Stimulated activated naive B cell treated with anti-CD40 and anti-IgM and Interleukin-4, amounts not matched to agents 10 μg/mL and 1 μg/mL and 100 μg/mL, for 72 hours (primary cell): ENCODE results near the gene NAA25.
A peak's percentile ranks its signal among the peaks of the same experiment; 100 is the strongest.
"Not testable (repeated sequence)": the region's sequence is repeated elsewhere in the genome, so short reads cannot be mapped to it uniquely, and the experiment has no call there.

Source experiments
- ATAC-seq, 2 donors: fragments of 150-1000 bp; cut with Tn5 transposase; replicated peaks; 2 replicates each; pipeline ENCODE4 v1.10.0; 2021; ENCODE audit warnings: moderate library complexity in 1 of 2
- DNase-seq: peaks from one replicate; pipeline ENCODE4 v3.0.0; 2021
- H3K27ac Mint-ChIP-seq: one replicate; pipeline ENCODE4 v1.8.0; 2022; ENCODE audit warnings: mild to moderate bottlenecking, mixed read lengths
- H3K27me3 Mint-ChIP-seq, 2 donors: one replicate each; pipeline ENCODE4 v1.8.0; 2022; ENCODE audit warnings: mixed read lengths in 2 of 2
- H3K36me3 Mint-ChIP-seq, 2 donors: one replicate each; pipeline ENCODE4 v1.8.0; 2022; ENCODE audit warnings: mixed read lengths in 2 of 2, mild to moderate bottlenecking in 1 of 2
- H3K4me1 Mint-ChIP-seq, 2 donors: one replicate each; pipeline ENCODE4 v1.8.0; 2022; ENCODE audit warnings: mixed read lengths in 2 of 2, mild to moderate bottlenecking in 1 of 2
- H3K4me3 Mint-ChIP-seq, 2 donors: one replicate each; pipeline ENCODE4 v1.8.0; 2022; ENCODE audit warnings: mild to moderate bottlenecking in 2 of 2, mixed read lengths in 2 of 2, moderate library complexity in 1 of 2
- H3K9me3 Mint-ChIP-seq, 2 donors: one replicate each; pipeline ENCODE4 v1.8.0; 2022; ENCODE audit warnings: mixed read lengths in 2 of 2, mild to moderate bottlenecking in 1 of 2

Gene NAA25

GRCh38 chr12:112107306-112108201 lies 1.0 kb downstream of the NAA25 start:
- DNase-seq, result no peak
- peaks cover 33 to 63% of the 10 kb centered on the region in 2 donors for H3K4me1 Mint-ChIP-seq
- no peaks in the 10 kb centered on the region for H3K9me3 Mint-ChIP-seq
- no peaks in the 10 kb centered on the region for H3K27me3 Mint-ChIP-seq
- peaks cover 27 to 39% of the 10 kb centered on the region in 2 donors for H3K36me3 Mint-ChIP-seq
- peak overlapping the region; percentile 91 to 96 for H3K4me3 Mint-ChIP-seq
- H3K27ac Mint-ChIP-seq, result peak overlapping the region; percentile 98
- ATAC-seq, result peak; percentile 20 to 29

DNA sequence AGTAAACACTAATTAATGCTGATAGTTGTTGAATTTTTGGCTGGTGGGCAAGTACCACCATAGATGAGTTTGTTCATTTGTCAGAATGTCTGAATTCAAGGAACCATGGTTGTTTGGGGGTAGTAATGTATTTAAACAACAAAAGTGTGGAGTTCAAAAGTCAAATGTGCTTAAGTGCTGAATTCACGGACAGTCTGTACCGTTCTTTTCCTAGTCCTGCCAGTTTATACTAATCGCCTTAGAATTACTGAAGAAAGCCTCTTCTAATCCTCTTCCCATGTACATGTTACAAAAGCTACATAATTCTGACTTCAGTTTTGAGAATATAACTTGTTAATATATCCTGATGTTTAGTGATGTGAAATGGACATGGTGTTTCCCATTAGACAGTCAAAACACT lies 2.7 kb downstream of the NAA25 start:
- no peak for ATAC-seq
- H3K36me3 Mint-ChIP-seq, result peaks cover 32 to 46% of the 10 kb centered on the region in 2 donors
- peaks cover 33 to 60% of the 10 kb centered on the region in 2 donors for H3K4me1 Mint-ChIP-seq
- peaks cover 0 to 1% of the 10 kb centered on the region in 2 donors for H3K9me3 Mint-ChIP-seq
- H3K4me3 Mint-ChIP-seq, result peak overlapping the region in 1 of 2 donors; percentile 36
- H3K27me3 Mint-ChIP-seq, result no peaks in the 10 kb centered on the region
- DNase-seq, result no peak
- peak overlapping the region; percentile 47 for H3K27ac Mint-ChIP-seq

DNA sequence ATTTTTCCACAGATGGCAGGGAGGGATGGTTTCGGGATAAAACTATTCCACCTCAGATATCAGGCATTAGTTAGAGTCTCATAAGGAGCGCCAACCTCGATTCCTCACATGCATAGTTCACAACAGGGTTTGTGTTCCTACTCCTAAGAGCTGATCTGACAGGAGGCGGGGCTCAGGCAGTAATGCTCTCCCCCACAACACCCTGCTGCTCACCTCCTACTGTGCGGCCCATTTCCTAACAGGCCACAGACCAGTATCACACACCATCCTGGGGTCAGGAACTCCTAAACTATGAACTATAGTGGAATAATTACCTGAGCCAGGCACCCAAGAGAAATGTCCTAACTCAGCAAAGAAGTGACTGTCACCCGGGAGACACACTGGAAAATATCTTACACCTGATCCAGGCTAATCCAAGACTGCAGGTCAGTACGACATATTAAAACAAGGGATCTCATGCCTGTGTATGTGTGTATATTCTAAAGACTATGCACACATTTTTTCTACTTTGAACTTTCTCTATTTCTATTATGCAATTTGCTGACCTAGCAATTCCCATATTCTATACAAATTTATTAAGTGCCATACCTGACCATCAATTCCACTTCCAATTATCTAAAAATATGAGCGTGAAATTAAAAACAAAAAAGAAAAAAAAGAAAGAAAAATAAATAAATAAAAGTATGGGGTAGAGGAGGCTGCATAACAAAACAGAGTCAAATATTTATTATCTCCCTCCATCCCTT lies 4.7 kb downstream of the NAA25 start:
- Mint-ChIP-seq H3K36me3 (peaks cover 40 to 66% of the 10 kb centered on the region in 2 donors), H3K27ac (peak overlapping the region; percentile 31), H3K4me1 (peaks cover 34 to 60% of the 10 kb centered on the region in 2 donors), H3K9me3 (peaks cover 0 to 2% of the 10 kb centered on the region in 2 donors), H3K4me3 (no peak overlapping the region), H3K27me3 (no peaks in the 10 kb centered on the region)
- ATAC-seq (no peak), DNase-seq (no peak)

GRCh38 chr12:112102746-112103145 lies 5.8 kb downstream of the NAA25 start:
- not testable (repeated sequence) for DNase-seq, H3K27ac Mint-ChIP-seq, H3K27me3 Mint-ChIP-seq, ATAC-seq, H3K9me3 Mint-ChIP-seq, H3K4me3 Mint-ChIP-seq
- H3K4me1 Mint-ChIP-seq, result peaks cover 36 to 67% of the 10 kb centered on the region in 2 donors
- peaks cover 38 to 70% of the 10 kb centered on the region in 2 donors for H3K36me3 Mint-ChIP-seq

DNA sequence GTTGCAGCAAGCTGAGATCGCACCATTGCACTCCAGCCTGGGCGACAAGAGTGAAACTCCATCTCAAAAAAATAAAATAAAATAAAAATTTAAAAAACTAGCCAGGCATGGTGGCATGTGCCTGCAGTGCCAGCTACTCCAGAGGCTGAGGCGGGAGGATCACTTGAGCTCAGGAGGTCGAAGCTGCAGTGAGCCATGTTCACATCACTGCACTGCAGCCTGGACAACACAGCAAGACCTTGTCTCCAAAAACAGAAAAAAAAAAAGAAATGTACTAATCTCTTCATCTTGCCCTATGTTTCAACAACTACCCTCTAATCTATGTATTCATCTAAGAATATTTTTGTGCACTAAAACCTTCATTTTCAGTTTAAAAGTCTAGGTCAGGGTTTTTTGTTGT lies 6.5 kb downstream of the NAA25 start:
- Mint-ChIP-seq H3K4me3 (no peak overlapping the region), H3K36me3 (peaks cover 37 to 65% of the 10 kb centered on the region in 2 donors), H3K27ac (no peak overlapping the region), H3K4me1 (peaks cover 32 to 66% of the 10 kb centered on the region in 2 donors), H3K9me3 (peaks cover 0 to 2% of the 10 kb centered on the region in 2 donors), H3K27me3 (no peaks in the 10 kb centered on the region)
- no peak for ATAC-seq
- no peak for DNase-seq

- peak overlapping the region; percentile 83 for H3K27ac Mint-ChIP-seq
- not testable (repeated sequence) for H3K27me3 Mint-ChIP-seq, H3K9me3 Mint-ChIP-seq, ATAC-seq, DNase-seq, H3K4me3 Mint-ChIP-seq
- H3K36me3 Mint-ChIP-seq, result peaks cover 33 to 61% of the 10 kb centered on the region in 2 donors
- peaks cover 33 to 66% of the 10 kb centered on the region in 2 donors for H3K4me1 Mint-ChIP-seq
Measured at GRCh38 chr12:112100500-112100899, 8.1 kb downstream of the NAA25 start.

DNA sequence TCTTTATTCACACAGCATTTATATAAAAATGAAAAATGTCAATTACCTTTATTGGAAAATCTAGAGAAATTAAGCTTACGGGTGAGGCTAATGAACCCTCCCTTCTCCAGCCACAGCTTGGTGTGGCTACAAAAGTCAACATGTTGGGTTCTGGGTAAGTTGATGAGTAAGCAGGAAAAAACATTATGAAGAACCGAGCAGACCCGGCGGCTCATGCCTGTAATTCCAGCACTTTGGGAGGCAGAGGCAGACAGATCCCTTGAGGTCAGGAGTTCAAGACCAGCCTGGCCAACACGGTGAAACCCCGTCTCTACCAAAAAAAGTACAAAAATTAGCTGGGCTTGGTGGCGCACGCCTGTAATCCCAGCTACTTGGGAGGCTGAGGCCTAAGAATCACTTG lies 10.9 kb downstream of the NAA25 start:
- peaks cover 24 to 55% of the 10 kb centered on the region in 2 donors for H3K36me3 Mint-ChIP-seq
- peaks cover 24 to 66% of the 10 kb centered on the region in 2 donors for H3K4me1 Mint-ChIP-seq
- peak overlapping the region in 1 of 2 donors; percentile 14 for H3K4me3 Mint-ChIP-seq

GRCh38 chr12:112096667-112097066 lies 11.9 kb downstream of the NAA25 start:
- DNase-seq (peak; percentile 21), ATAC-seq (peak; percentile 84 to 85)
- Mint-ChIP-seq H3K4me1 (peaks cover 24 to 69% of the 10 kb centered on the region in 2 donors), H3K36me3 (peaks cover 29 to 59% of the 10 kb centered on the region in 2 donors), H3K9me3 (peaks cover 0 to 2% of the 10 kb centered on the region in 2 donors), H3K27ac (peak overlapping the region; percentile 96), H3K27me3 (no peaks in the 10 kb centered on the region), H3K4me3 (peak overlapping the region; percentile 69 to 81)

More for the DNA sequence above, 10.9 kb downstream of the NAA25 start:
- no peaks in the 10 kb centered on the region for H3K27me3 Mint-ChIP-seq
- peaks cover 0 to 2% of the 10 kb centered on the region in 2 donors for H3K9me3 Mint-ChIP-seq
- ATAC-seq (no peak), DNase-seq (no peak)
- H3K27ac Mint-ChIP-seq, result peak overlapping the region; percentile 96

- Mint-ChIP-seq H3K36me3 (peaks cover 33 to 62% of the 10 kb centered on the region in 2 donors), H3K9me3 (peaks cover 0 to 2% of the 10 kb centered on the region in 2 donors), H3K4me3 (peak overlapping the region; percentile 73 to 81), H3K27me3 (no peaks in the 10 kb centered on the region), H3K27ac (peak overlapping the region; percentile 96), H3K4me1 (peaks cover 22 to 67% of the 10 kb centered on the region in 2 donors)
- DNase-seq, result peak; percentile 26
- ATAC-seq, result peak; percentile 98 to 99
Measured at GRCh38 chr12:112096070-112096469, 12.5 kb downstream of the NAA25 start.

DNA sequence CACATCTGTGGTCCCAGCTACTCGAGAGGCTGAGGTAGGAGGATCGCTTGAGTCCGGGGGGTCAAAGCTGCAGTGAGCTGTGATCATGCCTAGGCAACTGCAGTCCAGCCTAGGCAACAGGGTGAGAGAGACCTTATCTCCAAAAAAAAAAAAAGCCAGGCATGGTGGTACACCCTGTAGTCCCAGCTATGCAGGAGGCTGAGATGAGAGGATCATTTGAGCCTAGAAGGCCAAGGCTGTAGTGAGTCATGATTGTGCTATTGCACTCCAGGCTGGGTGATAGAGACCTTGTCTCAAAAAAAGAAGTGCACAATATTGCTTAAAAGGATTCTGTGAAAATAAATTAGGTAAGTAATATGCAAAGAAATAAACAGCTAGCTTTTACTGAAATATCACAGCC lies 17.0 kb downstream of the NAA25 start:
- Mint-ChIP-seq H3K27me3 (no peaks in the 10 kb centered on the region), H3K36me3 (peaks cover 29 to 49% of the 10 kb centered on the region in 2 donors), H3K9me3 (no peaks in the 10 kb centered on the region), H3K4me3 (no peak overlapping the region), H3K27ac (no peak overlapping the region), H3K4me1 (peaks cover 13 to 33% of the 10 kb centered on the region in 2 donors)
- DNase-seq (no peak), ATAC-seq (no peak)

- peaks cover 0 to 3% of the 10 kb centered on the region in 2 donors for H3K9me3 Mint-ChIP-seq
- peaks cover 45 to 54% of the 10 kb centered on the region in 2 donors for H3K36me3 Mint-ChIP-seq
- ATAC-seq (no peak), DNase-seq (no peak)
- no peaks in the 10 kb centered on the region for H3K27me3 Mint-ChIP-seq
- H3K4me3 Mint-ChIP-seq, result no peak overlapping the region
- H3K27ac Mint-ChIP-seq, result no peak overlapping the region
- peaks cover 18 to 26% of the 10 kb centered on the region in 2 donors for H3K4me1 Mint-ChIP-seq
Measured at GRCh38 chr12:112087851-112088250, 20.7 kb downstream of the NAA25 start.

DNA sequence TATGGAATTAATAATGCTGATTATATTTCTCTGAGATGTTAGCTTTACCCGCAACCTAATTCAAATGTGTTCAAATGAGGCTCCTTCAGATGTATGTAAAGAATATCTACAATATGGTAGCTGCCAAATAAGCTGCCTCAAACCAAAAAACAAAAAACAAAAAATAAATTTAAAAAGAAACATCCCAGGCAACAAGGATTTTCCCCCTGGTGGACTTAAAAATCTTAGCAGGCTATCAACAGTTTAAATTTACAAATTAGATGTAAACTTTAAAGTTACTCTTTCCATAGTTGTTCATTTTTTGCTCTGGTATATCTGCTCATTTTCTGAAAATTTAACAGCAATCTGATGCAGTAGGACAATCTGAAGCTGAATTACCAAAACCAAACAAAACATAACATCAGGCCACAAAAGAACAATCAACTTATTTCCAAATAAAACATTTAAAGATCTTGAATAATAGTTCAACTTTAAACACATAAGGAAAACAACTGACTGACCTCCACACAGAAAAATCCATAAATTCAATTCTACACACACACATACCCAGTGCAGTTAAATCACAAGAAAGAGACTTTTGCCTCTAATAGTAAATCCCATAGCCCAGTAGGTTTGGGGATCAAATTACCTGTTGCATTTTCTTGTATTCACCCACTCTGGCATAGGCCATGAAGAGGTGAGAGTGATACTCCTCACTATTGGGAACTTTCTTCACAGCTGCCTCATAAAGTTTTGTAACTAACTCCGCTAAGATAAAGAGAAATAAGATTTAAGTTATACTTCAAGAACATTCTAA lies 21.3 kb downstream of the NAA25 start:
- no peak overlapping the region for H3K27ac Mint-ChIP-seq

GRCh38 chr12:112066566-112066965 lies 42.0 kb downstream of the NAA25 start:
- DNase-seq (no peak), ATAC-seq (no peak)
- Mint-ChIP-seq H3K36me3 (peaks cover 32 to 47% of the 10 kb centered on the region in 2 donors), H3K4me1 (no peaks in the 10 kb centered on the region), H3K27me3 (no peaks in the 10 kb centered on the region), H3K27ac (peak overlapping the region; percentile 1), H3K9me3 (no peaks in the 10 kb centered on the region), H3K4me3 (no peak overlapping the region)

More for the DNA sequence above, 21.3 kb downstream of the NAA25 start:
- H3K36me3 Mint-ChIP-seq, result peaks cover 47 to 55% of the 10 kb centered on the region in 2 donors
- ATAC-seq, result no peak
- DNase-seq, result no peak
- H3K27me3 Mint-ChIP-seq, result no peaks in the 10 kb centered on the region
- H3K4me3 Mint-ChIP-seq, result no peak overlapping the region
- peaks cover 20 to 31% of the 10 kb centered on the region in 2 donors for H3K4me1 Mint-ChIP-seq
- H3K9me3 Mint-ChIP-seq, result peaks cover 0 to 3% of the 10 kb centered on the region in 2 donors
